Body of pancreas (tissue), 4 donors: Measurements from ENCODE around the gene ATXN7.

Experiments
- CTCF ChIP-seq, 7 experiments: fragments of 450-650 bp in 4 of 7; fragments of 200-600 bp in 3 of 7; sonication (generic) in 3 of 7; IDR thresholded peaks; one replicate each; pipeline ENCODE4 v1.5.1; 2016 to 2019; ENCODE audit warnings: antibody characterized with exemption in 7 of 7
- POLR2A ChIP-seq, 3 donors: fragments of 450-650 bp; IDR thresholded peaks; one replicate each; pipeline ENCODE4 v1.6.1; 2016; ENCODE audit warnings: antibody characterized with exemption in 3 of 3, mild to moderate bottlenecking in 2 of 3

GRCh38 chr3:64031540-64032508, 168.2 kb downstream of the ATXN7 start:
- TF ChIP-seq CTCF (IDR thresholded peaks at IDR 0.05) (no peak), POLR2A (IDR thresholded peaks at IDR 0.05) (no peak)
